ENCODE results near the gene CSNK2B.
"Not testable (repeated sequence)": the region's sequence is repeated elsewhere in the genome, so short reads cannot be mapped to it uniquely, and the experiment has no call there.

CSNK2B gene

DNA sequence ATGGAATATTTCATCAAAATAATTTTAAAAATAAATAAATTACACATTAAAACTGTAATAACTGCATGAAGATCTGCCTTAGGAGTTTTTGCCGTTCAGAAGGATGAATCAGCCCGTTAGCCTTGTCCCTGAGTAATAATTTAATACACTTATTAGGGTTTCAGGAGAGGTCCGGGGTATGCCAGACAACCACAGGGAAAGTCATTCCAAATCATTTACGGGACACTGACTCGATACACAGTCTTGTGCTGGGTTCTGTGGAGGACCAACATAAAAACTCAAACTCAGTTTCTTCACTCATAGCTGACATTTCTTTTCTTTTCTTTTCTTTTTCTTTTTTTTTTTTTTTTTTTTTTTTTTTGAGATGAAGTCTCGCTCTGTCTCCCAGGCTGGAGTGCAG is 40.1 kb downstream of the CSNK2B start:
- no peak for DNase-seq (ENCODE audit: low spot score)
- TF ChIP-seq, protein P1, sequence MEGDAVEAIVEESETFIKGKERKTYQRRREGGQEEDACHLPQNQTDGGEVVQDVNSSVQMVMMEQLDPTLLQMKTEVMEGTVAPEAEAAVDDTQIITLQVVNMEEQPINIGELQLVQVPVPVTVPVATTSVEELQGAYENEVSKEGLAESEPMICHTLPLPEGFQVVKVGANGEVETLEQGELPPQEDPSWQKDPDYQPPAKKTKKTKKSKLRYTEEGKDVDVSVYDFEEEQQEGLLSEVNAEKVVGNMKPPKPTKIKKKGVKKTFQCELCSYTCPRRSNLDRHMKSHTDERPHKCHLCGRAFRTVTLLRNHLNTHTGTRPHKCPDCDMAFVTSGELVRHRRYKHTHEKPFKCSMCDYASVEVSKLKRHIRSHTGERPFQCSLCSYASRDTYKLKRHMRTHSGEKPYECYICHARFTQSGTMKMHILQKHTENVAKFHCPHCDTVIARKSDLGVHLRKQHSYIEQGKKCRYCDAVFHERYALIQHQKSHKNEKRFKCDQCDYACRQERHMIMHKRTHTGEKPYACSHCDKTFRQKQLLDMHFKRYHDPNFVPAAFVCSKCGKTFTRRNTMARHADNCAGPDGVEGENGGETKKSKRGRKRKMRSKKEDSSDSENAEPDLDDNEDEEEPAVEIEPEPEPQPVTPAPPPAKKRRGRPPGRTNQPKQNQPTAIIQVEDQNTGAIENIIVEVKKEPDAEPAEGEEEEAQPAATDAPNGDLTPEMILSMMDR (IDR thresholded peaks at IDR 0.05; ENCODE audit: extremely low read depth, insufficient read depth, missing control alignments): no peak
- in situ Hi-C loops (cut with MboI; ENCODE audit: low pct_unique_long_range_greater_than_20kb, low sequenced_read_pairs, unreplicated experiment): no loop called here

DNA sequence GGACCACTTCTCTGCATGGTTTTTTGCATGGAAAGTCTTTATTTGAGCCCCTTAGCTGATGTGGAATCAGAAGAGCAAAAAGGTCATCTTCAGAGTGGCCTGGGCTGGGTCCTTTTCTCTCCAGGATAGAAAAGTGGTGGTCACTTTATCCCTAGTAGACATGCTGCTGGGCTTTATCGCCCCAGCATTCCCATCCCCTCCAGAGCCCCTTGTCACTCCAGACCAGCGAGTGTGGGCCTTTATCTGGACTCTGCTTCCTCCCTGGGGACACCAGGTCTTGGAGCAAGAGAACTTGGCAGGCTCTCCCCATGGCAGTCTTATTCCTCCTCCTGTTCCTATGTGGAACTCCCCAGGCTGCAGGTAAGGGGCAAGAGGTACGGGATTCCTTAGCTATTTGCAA is 40.7 kb downstream of the CSNK2B start, which contains the start of gene LY6G6F:
Gene LY6G6F (plus strand): TSS at position 268 of the 400 bp plus-strand sequence. CDS start 41 bp downstream, at position 309.
- TF ChIP-seq, protein P1 (IDR thresholded peaks at IDR 0.05; ENCODE audit: extremely low read depth, insufficient read depth, missing control alignments): no peak
- in situ Hi-C loops (cut with MboI; ENCODE audit: low pct_unique_long_range_greater_than_20kb, low sequenced_read_pairs, unreplicated experiment): no loop called here
- no peak for DNase-seq (ENCODE audit: low spot score)

DNA sequence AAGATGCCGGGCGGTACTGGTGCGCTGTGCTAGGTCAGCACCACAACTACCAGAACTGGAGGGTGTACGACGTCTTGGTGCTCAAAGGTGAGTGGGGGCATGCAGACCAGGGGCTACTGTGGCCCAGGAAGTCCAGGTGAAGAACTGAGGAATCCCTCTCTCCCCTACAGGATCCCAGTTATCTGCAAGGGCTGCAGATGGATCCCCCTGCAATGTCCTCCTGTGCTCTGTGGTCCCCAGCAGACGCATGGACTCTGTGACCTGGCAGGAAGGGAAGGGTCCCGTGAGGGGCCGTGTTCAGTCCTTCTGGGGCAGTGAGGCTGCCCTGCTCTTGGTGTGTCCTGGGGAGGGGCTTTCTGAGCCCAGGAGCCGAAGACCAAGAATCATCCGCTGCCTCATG is 41.8 kb downstream of the CSNK2B start:
- no peak for DNase-seq (ENCODE audit: low spot score)
- in situ Hi-C loops (cut with MboI; ENCODE audit: low pct_unique_long_range_greater_than_20kb, low sequenced_read_pairs, unreplicated experiment): no loop called here
- TF ChIP-seq, protein P1 (IDR thresholded peaks at IDR 0.05; ENCODE audit: extremely low read depth, insufficient read depth, missing control alignments): no peak

DNA sequence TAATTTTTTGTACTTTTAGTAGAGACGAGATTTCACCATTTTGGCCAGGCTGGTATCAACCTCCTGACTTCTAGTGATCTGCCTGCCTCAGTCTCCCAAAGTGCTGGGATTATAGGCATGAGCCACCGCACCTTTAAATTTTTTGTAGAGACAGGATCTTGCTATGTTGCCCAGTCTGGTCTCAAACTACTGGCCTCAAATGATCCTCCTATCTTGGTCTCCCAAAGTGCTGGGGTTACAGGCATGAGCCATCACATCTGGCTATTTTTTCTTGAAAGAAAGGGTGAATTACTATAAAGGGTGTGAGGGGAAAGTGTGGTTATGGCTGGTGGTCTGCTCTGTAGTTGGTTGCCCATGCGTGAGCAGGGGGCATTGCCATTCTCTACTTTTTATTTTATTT is 42.3 kb downstream of the CSNK2B start:
- TF ChIP-seq, protein P1 (IDR thresholded peaks at IDR 0.05; ENCODE audit: extremely low read depth, insufficient read depth, missing control alignments): no peak

DNA sequence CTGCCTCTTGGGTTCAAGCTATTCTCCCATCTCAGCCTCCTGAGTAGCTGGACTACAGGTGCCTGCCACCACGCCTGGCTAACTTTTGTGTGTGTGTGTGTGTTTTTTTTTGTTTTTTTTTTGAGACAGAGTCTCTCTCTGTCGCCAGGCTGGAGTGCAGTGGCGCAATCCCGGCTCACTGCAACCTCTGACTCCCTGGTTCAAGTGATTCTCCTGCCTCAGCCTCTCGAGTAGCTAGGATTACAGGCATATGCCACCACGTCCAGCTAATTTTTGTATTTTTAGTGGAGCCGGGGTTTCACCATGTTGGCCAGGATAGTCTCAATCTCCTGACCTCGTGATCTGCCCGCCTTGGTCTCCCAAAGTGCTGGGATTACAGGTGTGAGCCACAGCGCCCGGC is 43.3 kb downstream of the CSNK2B start:
- in situ Hi-C loops (cut with MboI; ENCODE audit: low pct_unique_long_range_greater_than_20kb, low sequenced_read_pairs, unreplicated experiment); DNase-seq (ENCODE audit: low spot score): not testable (repeated sequence)

More for the DNA sequence above, 42.3 kb downstream of the CSNK2B start:
- in situ Hi-C loops (cut with MboI; ENCODE audit: low pct_unique_long_range_greater_than_20kb, low sequenced_read_pairs, unreplicated experiment): no loop called here
- DNase-seq (ENCODE audit: low spot score): no peak

DNA sequence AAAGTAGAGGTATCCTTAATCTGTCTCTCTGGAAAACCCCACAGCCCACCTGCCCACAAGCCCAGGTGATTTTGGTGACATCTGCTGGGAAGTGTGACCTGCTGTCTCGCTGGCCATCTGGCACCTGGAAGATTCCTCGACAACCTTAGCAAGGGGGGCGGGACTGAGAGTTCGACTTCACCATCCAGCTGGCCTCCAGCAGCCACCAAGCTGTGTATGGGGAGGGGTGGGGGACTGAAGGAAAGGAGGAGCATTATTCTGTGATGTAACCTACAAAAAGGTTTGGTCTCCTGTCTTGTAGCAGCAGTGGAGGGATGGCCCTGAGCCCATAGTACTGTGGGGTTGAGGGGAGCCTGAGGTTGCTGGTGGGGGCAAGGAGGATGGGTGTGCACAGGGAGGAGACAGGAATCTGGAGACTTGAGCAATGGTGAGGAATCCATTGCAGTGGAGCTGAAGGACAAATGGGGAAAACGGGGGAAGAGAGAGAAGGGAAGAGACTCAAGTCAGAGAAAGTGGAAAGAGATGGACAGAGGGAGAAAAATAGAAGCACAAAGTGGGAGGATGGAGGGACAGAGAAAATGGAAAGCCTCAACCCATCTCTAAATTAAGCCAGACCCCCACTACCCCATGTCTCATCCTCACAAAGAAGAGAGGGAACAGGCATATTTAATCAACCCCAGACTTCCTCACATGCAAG is 44.8 kb downstream of the CSNK2B start:
- in situ Hi-C loops (cut with MboI; ENCODE audit: low pct_unique_long_range_greater_than_20kb, low sequenced_read_pairs, unreplicated experiment): no loop called here
- no peak for DNase-seq (ENCODE audit: low spot score)
- TF ChIP-seq, protein P1 (IDR thresholded peaks at IDR 0.05; ENCODE audit: extremely low read depth, insufficient read depth, missing control alignments): no peak

DNA sequence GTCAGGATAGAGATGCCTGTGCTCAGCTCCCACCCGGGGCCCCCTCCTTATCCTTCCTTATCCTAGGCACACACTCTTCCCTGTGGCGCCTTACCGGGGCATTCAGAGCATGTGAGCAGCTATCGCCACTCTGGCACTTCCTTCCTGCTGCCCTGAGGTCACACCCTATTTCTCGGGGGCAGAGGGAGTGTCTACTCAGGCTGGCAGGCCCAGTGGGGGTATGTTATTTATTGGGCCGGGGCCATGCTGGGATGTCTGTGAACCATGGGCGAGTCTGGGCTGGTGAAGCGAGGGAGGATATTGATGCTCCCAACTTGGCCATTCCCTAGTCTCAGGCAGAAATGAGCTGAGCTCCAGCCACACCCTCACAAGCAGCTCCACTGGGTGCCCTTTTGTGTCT is 45.4 kb downstream of the CSNK2B start:
- in situ Hi-C loops (cut with MboI; ENCODE audit: low pct_unique_long_range_greater_than_20kb, low sequenced_read_pairs, unreplicated experiment): no loop called here
- no peak for DNase-seq (ENCODE audit: low spot score)
- TF ChIP-seq, protein P1 (IDR thresholded peaks at IDR 0.05; ENCODE audit: extremely low read depth, insufficient read depth, missing control alignments): no peak
